Spinal cord (tissue), 10 donors: ENCODE data around the gene HOXC11. TPM values are rescaled to one million over a fixed set of nuclear protein-coding genes. Genes with fewer than 3 reads are reported as not detected.

Experiments used
- DNase-seq, 6 donors: peaks; one replicate each; pipeline versions ENCODE4 v3.0.0 to v3.0.0-alpha.2; 2013 to 2015; ENCODE audit warnings: low spot score in 6 of 6, low read depth in 4 of 6
- H3K27ac ChIP-seq: one replicate; pipeline ENCODE4 v1.5.1; 2013; ENCODE audit warnings: low read depth, low read length, control low read depth
- H3K27me3 ChIP-seq: one replicate; pipeline ENCODE4 v1.6.1; 2013; ENCODE audit warnings: low read length; ENCODE audit not compliant: control insufficient read depth, insufficient read depth
- H3K36me3 ChIP-seq: one replicate; pipeline ENCODE4 v1.6.1; 2013; ENCODE audit warnings: low read length; ENCODE audit not compliant: control insufficient read depth, insufficient read depth
- H3K4me1 ChIP-seq: one replicate; pipeline ENCODE4 v1.6.1; 2013; ENCODE audit warnings: low read length; ENCODE audit not compliant: control insufficient read depth, insufficient read depth
- H3K4me3 ChIP-seq: one replicate; pipeline ENCODE4 v1.5.1; 2013; ENCODE audit warnings: low read depth, low read length, control low read depth
- H3K9me3 ChIP-seq: one replicate; pipeline ENCODE4 v1.6.1; 2013; ENCODE audit warnings: low read length; ENCODE audit not compliant: control insufficient read depth, insufficient read depth
- WGBS: methylation state at CpG from one replicate; pipeline ENCODE4 v1.1.5; 2013; ENCODE audit warnings: missing lambda C conversion rate; ENCODE audit not compliant: insufficient coverage; 5-methylcytosine and 5-hydroxymethylcytosine counted together
- polyA plus RNA-seq, 2 donors: library from polyadenylated mRNA; unstranded; fragments of 120-200 nt; gene quantifications; one replicate each; pipeline ENCODE4 v1.2.1, GENCODE V29; 2013; ENCODE audit not compliant: insufficient read length in 2 of 2
- total RNA-seq, 2 donors: library from RNA; depleted of rRNA in 1 of 2; stranded (reverse); fragments of 120-200 nt in 1 of 2; fragments of >200 nt in 1 of 2; gene quantifications; one replicate each; pipeline versions ENCODE4 v1.2.3 to v1.2.4, GENCODE V29; 2013 to 2014
- donor health status: healthy.

HOXC11 gene
- total and polyA plus RNA-seq, 4 donors: 1.5 TPM; not detected in 3

DNA sequence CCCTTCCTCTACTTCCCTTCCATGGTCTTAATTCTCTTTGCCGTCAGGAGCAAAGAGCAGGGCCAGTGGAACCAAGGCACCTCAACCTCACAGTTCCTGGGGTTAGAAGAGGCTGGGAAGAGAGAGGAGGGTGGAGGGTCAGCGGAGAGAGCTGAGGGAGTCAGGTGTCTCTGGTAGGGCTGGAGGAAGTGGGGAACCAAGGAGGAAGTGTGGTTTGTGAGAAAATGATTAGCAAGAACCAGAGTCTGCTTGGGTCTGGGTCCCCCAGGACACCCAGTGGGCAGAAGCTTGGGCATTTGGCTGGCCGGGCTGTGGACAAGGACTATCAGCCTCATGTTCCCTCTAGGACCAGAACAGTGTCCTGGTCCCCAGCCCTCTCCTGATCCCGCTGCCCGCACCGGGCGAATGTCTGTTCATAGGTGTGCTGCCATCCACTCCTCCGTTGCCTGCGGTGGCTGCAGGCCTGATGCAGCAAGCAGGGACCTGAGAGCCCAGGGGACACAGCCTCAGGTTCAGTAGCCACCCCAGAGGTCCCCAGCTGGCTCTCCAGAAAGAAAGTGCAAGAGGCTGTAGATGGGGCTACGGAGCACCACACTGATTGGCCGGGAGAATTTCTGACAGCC, 15.9 kb upstream of the HOXC11 start:
- WGBS: 16% methylated on average over 10 of the region's 11 CpGs

DNA sequence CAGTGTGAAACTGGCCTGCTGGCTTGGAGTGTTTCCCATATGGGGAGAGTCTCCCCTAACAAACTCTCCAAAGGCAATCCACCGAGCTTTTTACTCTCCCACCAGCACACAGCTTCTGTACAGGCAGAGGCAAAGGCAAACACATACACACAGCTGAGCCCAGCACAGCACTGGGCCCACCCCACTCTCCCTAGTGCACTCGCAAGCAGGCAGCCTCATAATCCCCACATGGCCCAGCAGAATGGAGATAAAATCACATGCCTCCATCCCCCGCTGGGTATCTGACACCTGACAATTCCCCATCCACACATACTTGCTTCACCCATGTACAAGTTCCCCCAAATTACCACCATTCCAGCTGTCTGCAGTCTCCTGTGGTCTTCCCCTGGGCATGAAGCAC, 14.8 kb upstream of the HOXC11 start:
- WGBS: 27% methylated on average over 3 of the region's 3 CpGs
- peaks cover 99% of the 10 kb centered on the region for H3K27me3 ChIP-seq
- no peak for DNase-seq
- no peak overlapping the region for H3K4me3 ChIP-seq
- peaks cover 24% of the 10 kb centered on the region for H3K4me1 ChIP-seq
- H3K9me3 ChIP-seq: no peaks in the 10 kb centered on the region
- H3K27ac ChIP-seq: no peak overlapping the region
- no peaks in the 10 kb centered on the region for H3K36me3 ChIP-seq

More for the DNA sequence above, 15.9 kb upstream of the HOXC11 start:
- Histone ChIP-seq H3K4me3 (no peak overlapping the region), H3K9me3 (no peaks in the 10 kb centered on the region), H3K36me3 (no peaks in the 10 kb centered on the region), H3K27ac (no peak overlapping the region), H3K27me3 (peaks cover 99% of the 10 kb centered on the region), H3K4me1 (peaks cover 29% of the 10 kb centered on the region)
- DNase-seq: no peak

DNA sequence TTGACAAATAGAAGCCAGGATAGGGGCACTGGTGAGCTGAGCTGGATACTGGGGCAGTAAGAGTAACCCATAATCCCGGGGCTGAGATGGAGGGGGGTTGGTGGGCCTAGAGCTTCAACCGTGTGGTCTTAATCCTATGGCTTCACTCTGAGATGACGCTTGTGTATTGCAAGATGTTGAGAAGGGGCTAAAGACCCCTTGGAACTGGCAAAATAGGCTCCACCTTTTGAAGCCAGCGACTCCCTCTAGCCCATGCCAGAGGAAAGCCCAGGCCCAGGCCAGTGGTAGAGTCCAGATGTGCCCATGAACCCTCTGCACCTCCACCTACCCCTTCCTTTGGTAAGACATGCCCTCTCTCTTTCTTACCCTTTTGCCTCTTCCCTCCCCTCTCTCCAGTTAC, 13.6 kb upstream of the HOXC11 start:
- Histone ChIP-seq H3K36me3 (no peaks in the 10 kb centered on the region), H3K27me3 (peaks cover 99% of the 10 kb centered on the region), H3K27ac (no peak overlapping the region), H3K4me3 (no peak overlapping the region), H3K4me1 (peaks cover 29% of the 10 kb centered on the region), H3K9me3 (no peaks in the 10 kb centered on the region)
- WGBS: 6% methylated on average over 4 of the region's 4 CpGs
- no peak for DNase-seq

DNA sequence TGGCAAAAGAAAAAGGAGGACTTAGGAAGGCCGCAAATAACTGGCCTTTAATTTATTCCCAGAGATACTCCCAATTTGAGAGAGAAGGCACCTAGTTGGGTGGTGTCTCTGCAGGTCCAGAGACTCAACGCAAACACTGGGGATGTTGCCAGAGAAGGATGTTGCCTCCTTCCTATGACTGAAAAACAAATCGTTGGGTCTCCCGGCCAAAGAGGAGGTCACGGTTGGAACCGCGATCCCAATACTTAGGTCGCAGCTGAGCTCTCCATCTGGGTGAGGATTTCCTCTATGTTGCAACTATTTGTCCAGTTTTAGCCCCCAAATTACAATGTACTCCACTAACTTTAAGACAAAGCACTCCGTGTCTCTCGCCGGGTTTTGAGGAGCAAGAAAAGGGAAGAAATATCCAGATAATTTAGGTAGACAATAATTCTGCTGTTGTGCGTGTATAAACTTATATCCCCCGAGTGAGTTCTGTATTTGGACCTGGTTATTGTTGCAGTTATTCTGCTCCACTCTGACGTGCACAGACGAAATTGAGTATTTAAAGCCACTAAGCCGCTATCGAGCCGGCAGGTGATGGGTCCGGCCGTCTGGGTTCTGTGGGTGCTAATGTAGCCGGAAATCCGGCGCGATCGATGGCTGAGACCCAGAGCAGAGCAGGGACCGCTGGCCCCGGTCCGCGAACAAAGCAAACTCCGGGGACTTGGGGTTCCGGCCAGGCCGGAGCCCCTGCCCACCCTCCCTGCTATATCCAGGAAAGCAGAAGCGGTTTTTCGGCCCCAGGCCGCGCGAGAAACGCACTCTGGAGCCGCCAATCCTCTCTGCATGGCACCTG, 12.5 kb upstream of the HOXC11 start:
- 8% methylated on average over 35 of the region's 39 CpGs for WGBS
- Histone ChIP-seq H3K4me1 (peaks cover 21% of the 10 kb centered on the region), H3K36me3 (no peaks in the 10 kb centered on the region), H3K27me3 (peaks cover 100% of the 10 kb centered on the region), H3K4me3 (no peak overlapping the region), H3K9me3 (no peaks in the 10 kb centered on the region), H3K27ac (no peak overlapping the region)
- DNase-seq: no peak

DNA sequence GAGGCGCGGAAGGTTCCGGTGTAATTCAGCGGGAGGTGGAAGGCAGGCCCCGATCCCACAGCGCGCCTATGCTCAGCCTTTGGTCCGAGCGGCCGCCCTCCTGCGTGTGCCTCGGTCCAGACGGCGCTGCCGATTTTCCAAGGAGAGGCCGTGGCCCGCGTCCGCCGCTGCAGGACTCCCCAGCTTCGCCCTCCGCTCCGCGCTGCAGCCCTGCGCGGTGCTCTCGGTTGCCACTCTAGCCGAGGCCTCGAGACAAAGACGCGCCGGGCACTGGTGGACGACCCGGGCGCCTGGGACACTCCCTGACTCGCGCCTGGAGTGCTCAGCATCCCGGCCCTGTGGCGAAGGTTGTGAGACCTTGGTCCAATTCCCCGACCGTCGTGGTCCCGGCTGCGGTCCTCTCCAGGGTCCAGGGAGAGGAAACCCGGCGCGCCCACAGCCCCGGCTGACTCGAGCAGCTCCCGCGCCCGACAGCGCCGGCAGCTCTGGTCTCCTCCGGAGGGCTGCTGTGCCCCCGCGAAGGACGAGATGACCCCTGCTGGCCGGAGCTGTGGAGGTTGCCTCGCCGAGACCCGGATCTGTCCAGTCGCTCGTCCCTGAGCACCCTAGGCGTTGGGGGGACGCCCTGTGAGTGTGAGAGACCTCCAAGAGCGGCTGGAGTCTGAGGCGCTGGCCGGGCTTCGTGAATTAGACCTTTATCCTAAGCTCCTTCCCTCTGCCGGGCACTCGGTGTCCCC, 11.7 kb upstream of the HOXC11 start:
- no peak overlapping the region for H3K4me3 ChIP-seq
- no peak for DNase-seq
- peaks cover 100% of the 10 kb centered on the region for H3K27me3 ChIP-seq
- H3K27ac ChIP-seq: no peak overlapping the region
- H3K9me3 ChIP-seq: no peaks in the 10 kb centered on the region
- no peaks in the 10 kb centered on the region for H3K36me3 ChIP-seq
- WGBS: 1% methylated on average over 72 of the region's 72 CpGs
- peaks cover 23% of the 10 kb centered on the region for H3K4me1 ChIP-seq

DNA sequence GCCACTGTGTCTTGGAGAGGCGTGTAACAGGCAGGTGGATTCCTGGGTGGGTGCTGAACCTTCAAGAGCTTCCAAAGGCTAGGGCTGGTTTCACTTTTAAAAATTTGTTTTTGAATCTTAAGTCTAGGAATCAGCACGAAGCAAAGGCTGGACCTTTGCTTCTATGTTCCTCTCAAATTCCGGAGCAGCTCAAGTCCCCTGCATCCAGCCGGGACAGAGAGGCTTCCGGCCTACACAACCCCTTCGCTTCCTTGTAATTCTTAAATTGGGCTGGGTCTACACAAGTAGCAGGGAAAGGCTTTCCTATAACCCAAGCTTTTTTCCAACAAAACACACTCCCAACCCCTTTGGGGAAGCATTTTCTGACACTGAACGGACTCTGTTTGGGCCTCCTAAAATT, 9.9 kb upstream of the HOXC11 start:
- DNase-seq: no peak
- no peak overlapping the region for H3K27ac ChIP-seq
- peaks cover 30% of the 10 kb centered on the region for H3K4me1 ChIP-seq
- H3K36me3 ChIP-seq: no peaks in the 10 kb centered on the region
- no peaks in the 10 kb centered on the region for H3K9me3 ChIP-seq
- WGBS: 39% methylated on average over 7 of the region's 7 CpGs
- peak overlapping the region; percentile 16 for H3K4me3 ChIP-seq
- peaks cover 100% of the 10 kb centered on the region for H3K27me3 ChIP-seq

DNA sequence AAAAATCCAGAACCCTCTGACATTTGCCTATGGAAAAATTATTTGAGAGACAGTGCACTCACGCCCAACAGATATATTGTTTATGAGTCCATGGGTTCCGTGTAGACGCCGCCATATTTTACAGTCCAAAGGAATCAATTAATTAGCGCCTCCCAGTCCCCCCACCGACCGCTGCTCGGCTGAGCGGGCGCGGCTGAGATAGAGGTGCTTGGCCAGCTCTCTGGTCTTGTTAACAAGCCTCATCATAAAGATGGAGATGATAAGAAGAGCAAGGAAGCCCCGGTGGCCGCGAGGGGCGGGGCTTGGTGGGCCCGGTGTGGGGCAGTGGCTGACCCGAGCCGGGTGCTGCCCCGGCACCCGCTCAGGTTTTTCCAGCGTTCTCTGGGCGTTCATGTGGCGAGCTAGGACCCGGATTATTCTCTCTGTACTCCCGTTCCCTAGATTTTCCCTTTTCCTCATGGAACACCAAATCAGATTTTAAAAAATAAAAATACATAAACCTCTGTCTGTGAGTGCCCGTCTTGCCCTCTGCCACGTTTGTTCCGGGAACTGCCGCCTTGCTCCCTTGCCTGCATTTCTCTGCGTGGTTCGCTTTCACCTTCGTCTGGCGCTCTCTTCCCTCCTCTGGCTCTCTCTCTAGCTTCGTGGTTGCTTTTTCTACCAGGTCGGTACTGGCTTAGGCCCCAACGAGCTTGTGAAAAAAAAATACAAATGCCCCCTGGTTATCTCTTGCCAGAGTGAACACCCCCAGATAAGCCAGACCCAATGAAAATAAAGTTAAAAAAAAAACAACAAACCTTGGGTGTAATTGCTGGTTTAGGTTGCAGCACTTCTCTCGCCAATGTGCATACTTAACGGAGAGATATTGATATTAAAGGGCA, 9.3 kb upstream of the HOXC11 start:
- no peak for DNase-seq
- H3K27ac ChIP-seq: no peak overlapping the region
- 8% methylated on average over 31 of the region's 38 CpGs for WGBS
- H3K4me1 ChIP-seq: peaks cover 30% of the 10 kb centered on the region
- H3K4me3 ChIP-seq: peak overlapping the region; percentile 16
- H3K9me3 ChIP-seq: no peaks in the 10 kb centered on the region
- peaks cover 100% of the 10 kb centered on the region for H3K27me3 ChIP-seq
- H3K36me3 ChIP-seq: no peaks in the 10 kb centered on the region

DNA sequence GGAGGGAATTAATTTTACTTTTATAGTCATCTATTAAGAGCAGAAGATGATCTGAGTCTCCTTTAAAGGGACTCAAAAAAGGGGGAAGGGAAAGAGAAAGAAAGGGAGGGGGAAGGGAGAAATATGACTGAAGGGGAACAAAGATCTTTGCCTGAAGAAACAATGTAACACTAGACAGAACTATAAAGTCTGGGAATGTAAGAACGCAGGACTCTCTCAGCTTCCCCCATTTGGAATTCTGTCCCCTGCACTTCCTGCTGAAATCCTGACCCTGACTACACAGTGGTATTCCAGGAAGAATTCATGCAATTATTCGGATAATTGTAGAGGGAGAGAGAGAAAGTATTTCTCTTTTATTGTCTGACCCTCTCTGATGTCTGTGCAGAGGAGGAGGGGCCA, 8.6 kb upstream of the HOXC11 start:
- peaks cover 100% of the 10 kb centered on the region for H3K27me3 ChIP-seq
- H3K27ac ChIP-seq: no peak overlapping the region
- no peaks in the 10 kb centered on the region for H3K9me3 ChIP-seq
- no peak for DNase-seq
- H3K4me3 ChIP-seq: peak overlapping the region; percentile 32
- no CpG with 5 or more reads among the region's 2 CpGs for WGBS
- no peaks in the 10 kb centered on the region for H3K36me3 ChIP-seq
- H3K4me1 ChIP-seq: peaks cover 30% of the 10 kb centered on the region
